GM23248 (cell line): Measurements from ENCODE around the gene ZNF444.

Experiments
- EZH2 ChIP-seq: fragments of 200-600 bp; sonication (generic); IDR thresholded peaks from 2 replicates; pipeline ENCODE4 v1.6.1; 2018; ENCODE audit warnings: antibody characterized with exemption, mild to moderate bottlenecking; ENCODE audit not compliant: insufficient read depth, poor library complexity, severe bottlenecking
- EZH2phosphoT487 ChIP-seq: fragments of 200-600 bp; sonication (generic); IDR thresholded peaks from 2 replicates; pipeline ENCODE4 v1.6.1; 2018; ENCODE audit warnings: antibody characterized with exemption, moderate library complexity, mild to moderate bottlenecking, low read depth; ENCODE audit not compliant: insufficient read depth

DNA sequence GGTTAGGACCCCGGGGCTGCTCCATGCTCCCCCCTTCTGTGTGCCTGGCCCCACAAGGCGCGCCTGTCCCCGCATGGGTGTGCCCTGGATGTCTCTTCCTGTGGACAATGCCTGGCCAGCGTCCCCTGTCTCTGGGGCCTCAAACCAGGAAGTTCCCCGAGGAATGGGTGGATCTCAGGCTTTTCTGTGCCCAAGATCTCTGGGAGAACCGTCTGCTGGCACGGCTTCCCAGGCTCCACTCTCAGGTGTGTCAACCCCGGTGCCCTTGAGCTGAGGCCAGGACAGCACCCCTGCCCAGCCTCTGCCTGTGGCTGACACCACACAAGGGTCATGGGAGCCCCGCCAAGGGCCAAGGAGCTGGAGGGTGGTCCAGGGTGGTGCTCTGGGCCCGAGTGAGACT, 15.7 kb downstream of the ZNF444 start:
- TF ChIP-seq EZH2: no peak
- no peak for TF ChIP-seq EZH2phosphoT487
